Transverse colon (tissue), 4 donors: ENCODE data around the gene NAV3. TPM values are rescaled to one million over a fixed set of nuclear protein-coding genes. Genes with fewer than 3 reads are reported as not detected.

Experiments
- DNase-seq: peaks from one replicate; pipeline ENCODE4 v3.0.0-alpha.2; 2019
- H3K27ac ChIP-seq, 4 donors: fragments of 200-600 bp; sonication (generic); 2 replicates each; pipeline ENCODE4 v1.5.1; 2016 to 2018; ENCODE audit warnings: inconsistent platforms in 4 of 4
- H3K27me3 ChIP-seq: fragments of 200-600 bp; sonication (generic); 2 replicates; pipeline ENCODE4 v1.5.1; 2017; ENCODE audit warnings: inconsistent platforms
- H3K36me3 ChIP-seq, 4 donors: fragments of 200-600 bp; sonication (generic); 2 replicates each; pipeline ENCODE4 v1.5.1; 2017 to 2019; ENCODE audit warnings: inconsistent platforms in 4 of 4
- H3K4me1 ChIP-seq, 4 donors: fragments of 200-600 bp; sonication (generic); 2 replicates each; pipeline ENCODE4 v1.5.1; 2017 to 2020; ENCODE audit warnings: inconsistent platforms in 4 of 4
- H3K4me3 ChIP-seq, 4 donors: fragments of 200-600 bp; sonication (generic); 1 replicate in 1 of 4; 2 replicates in 3 of 4; pipeline versions ENCODE4 v1.5.1 to v1.6.1; 2017 to 2019; ENCODE audit warnings: inconsistent platforms in 4 of 4
- H3K9me3 ChIP-seq, 2 donors: fragments of 200-600 bp; sonication (generic); 2 replicates each; pipeline ENCODE4 v1.5.1; 2017 to 2019; ENCODE audit warnings: inconsistent platforms in 2 of 2
- EP300 ChIP-seq: sonication (generic); formaldehyde crosslinking; IDR thresholded peaks from one replicate; pipeline ENCODE4 v1.6.1; 2017; ENCODE audit warnings: antibody characterized with exemption, low read depth
- POLR2A ChIP-seq: fragments of 450-650 bp; IDR thresholded peaks from one replicate; pipeline ENCODE4 v1.6.1; 2016; ENCODE audit warnings: antibody characterized with exemption, mild to moderate bottlenecking, moderate library complexity
- POLR2AphosphoS5 ChIP-seq, 3 donors: sonication (generic); formaldehyde crosslinking; IDR thresholded peaks; one replicate each; pipeline ENCODE4 v1.6.1; 2016; ENCODE audit warnings: antibody characterized with exemption in 3 of 3
- WGBS, 2 donors: methylation state at CpG; one replicate each; pipeline ENCODE4 v1.1.5; 2018; ENCODE audit warnings: low coverage in 1 of 2; 5-methylcytosine and 5-hydroxymethylcytosine counted together
- in situ Hi-C, 4 donors: fragments of 200-750 bp; cut with MboI; loops; one replicate each; pipeline versions ENCODE4 v1.15.0 to v1.15.1; 2017; ENCODE audit warnings: low sequenced_read_pairs in 3 of 4, low pct_ligation_motif_present in 1 of 4, low pct_unique_long_range_greater_than_20kb in 1 of 4
- intact Hi-C: fragments of 100-400 bp; cut with DNase I; formaldehyde crosslinking; loops from one replicate; pipeline ENCODE4 v1.15.1; 2023; ENCODE audit warnings: low total_unique reads
- total RNA-seq, 4 donors: library from RNA; depleted of rRNA; stranded (reverse); fragments of >200 nt; gene quantifications; one replicate each; pipeline ENCODE4 v1.1.0, GENCODE V29; 2016
- TF ChIP-seq, protein P1 (sequence below), 5 experiments: fragments of 200-600 bp in 3 of 5; fragments of 450-650 bp in 2 of 5; sonication (generic) in 3 of 5; IDR thresholded peaks; 1 replicate in 2 of 5; 2 replicates in 3 of 5; pipeline ENCODE4 v1.5.1; 2016 to 2017; ENCODE audit warnings: antibody characterized with exemption in 5 of 5, inconsistent platforms in 3 of 5, mild to moderate bottlenecking in 2 of 5, moderate library complexity in 1 of 5

NAV3 gene
- total RNA-seq, 4 donors from 2014 or later, result 1.1 to 10.6 (median 3.6) TPM

GRCh38 chr12:77816196-77816595 lies 14.5 kb upstream of the NAV3 start:
- no peak for TF ChIP-seq POLR2A
- no peak for TF ChIP-seq POLR2AphosphoS5 (IDR thresholded peaks at IDR 0.05)
- no peak for TF ChIP-seq EP300
- TF ChIP-seq, protein P1, sequence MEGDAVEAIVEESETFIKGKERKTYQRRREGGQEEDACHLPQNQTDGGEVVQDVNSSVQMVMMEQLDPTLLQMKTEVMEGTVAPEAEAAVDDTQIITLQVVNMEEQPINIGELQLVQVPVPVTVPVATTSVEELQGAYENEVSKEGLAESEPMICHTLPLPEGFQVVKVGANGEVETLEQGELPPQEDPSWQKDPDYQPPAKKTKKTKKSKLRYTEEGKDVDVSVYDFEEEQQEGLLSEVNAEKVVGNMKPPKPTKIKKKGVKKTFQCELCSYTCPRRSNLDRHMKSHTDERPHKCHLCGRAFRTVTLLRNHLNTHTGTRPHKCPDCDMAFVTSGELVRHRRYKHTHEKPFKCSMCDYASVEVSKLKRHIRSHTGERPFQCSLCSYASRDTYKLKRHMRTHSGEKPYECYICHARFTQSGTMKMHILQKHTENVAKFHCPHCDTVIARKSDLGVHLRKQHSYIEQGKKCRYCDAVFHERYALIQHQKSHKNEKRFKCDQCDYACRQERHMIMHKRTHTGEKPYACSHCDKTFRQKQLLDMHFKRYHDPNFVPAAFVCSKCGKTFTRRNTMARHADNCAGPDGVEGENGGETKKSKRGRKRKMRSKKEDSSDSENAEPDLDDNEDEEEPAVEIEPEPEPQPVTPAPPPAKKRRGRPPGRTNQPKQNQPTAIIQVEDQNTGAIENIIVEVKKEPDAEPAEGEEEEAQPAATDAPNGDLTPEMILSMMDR (IDR thresholded peaks at IDR 0.05), result no peak
- H3K4me1 ChIP-seq, result peaks cover 0 to 9% (median 2%) of the 10 kb centered on the region in 4 donors
- no peaks in the 10 kb centered on the region for H3K9me3 ChIP-seq
- no peak overlapping the region for H3K27ac ChIP-seq
- H3K27me3 ChIP-seq, result no peaks in the 10 kb centered on the region
- in situ Hi-C loops, result no loop called here
- no peak overlapping the region for H3K4me3 ChIP-seq
- intact Hi-C loops, result no loop called here
- H3K36me3 ChIP-seq, result no peaks in the 10 kb centered on the region
- DNase-seq, result no peak

DNA sequence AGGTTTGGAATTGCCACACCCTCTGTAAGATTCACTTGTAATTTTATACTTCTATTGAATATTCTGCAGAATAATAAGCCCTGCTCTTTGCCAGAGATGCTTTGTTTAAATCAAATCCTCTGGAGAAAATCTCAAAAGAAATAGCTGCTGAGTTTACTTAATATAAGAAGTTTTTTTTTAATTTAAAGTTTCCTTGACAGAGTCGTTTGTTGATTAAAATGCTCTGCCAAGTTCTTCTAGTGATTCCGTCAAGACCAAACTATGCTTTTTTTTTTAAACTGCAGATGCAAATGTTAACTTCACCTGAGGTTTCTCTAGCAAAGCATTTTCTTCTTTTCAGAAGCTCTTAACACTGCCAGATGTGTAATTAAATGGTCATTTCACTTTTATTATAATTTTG lies 13.4 kb upstream of the NAV3 start:
- in situ Hi-C loops, result no loop called here
- Histone ChIP-seq H3K27ac (no peak overlapping the region), H3K4me3 (no peak overlapping the region), H3K4me1 (peaks cover 0 to 12% (median 2%) of the 10 kb centered on the region in 4 donors), H3K9me3 (no peaks in the 10 kb centered on the region), H3K36me3 (no peaks in the 10 kb centered on the region), H3K27me3 (no peaks in the 10 kb centered on the region)
- intact Hi-C loops, result no loop called here
- no peak for DNase-seq
- TF ChIP-seq, protein P1 (IDR thresholded peaks at IDR 0.05), result no peak
- TF ChIP-seq POLR2AphosphoS5 (IDR thresholded peaks at IDR 0.05) (no peak), POLR2A (no peak), EP300 (no peak)
- 21 to 24% methylated on average over 2 of the region's 2 CpGs for WGBS, 2 donors

DNA sequence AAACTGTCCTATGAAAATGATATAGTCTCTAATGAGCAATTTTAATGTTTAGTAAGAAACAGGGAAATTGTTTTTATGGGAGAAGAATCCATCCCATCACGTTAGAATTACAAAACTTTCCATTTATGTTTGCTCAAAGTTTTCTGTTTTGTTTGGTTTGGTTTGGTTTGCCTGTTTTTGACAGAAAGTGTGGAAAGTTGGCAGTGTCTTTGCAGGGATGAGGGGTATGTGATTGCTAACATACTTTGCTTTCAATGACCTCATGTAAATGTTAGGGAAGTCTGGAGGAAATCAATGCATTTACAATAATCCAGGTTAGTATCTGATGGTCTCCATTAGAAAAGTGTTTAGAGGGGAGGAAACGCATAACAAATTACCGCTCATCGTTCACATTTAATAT lies 12.3 kb upstream of the NAV3 start:
- 80 to 87% methylated on average over 4 of the region's 4 CpGs for WGBS, 2 donors
- no peaks in the 10 kb centered on the region for H3K36me3 ChIP-seq
- no peaks in the 10 kb centered on the region for H3K27me3 ChIP-seq
- H3K4me1 ChIP-seq, result peaks cover 0 to 12% (median 2%) of the 10 kb centered on the region in 4 donors
- no peak for TF ChIP-seq EP300
- TF ChIP-seq POLR2A, result no peak
- no peak for TF ChIP-seq POLR2AphosphoS5 (IDR thresholded peaks at IDR 0.05)
- TF ChIP-seq, protein P1 (IDR thresholded peaks at IDR 0.05), result no peak
- H3K27ac ChIP-seq, result no peak overlapping the region
- no peaks in the 10 kb centered on the region for H3K9me3 ChIP-seq
- H3K4me3 ChIP-seq, result no peak overlapping the region
- intact Hi-C loops, result no loop called here
- in situ Hi-C loops, result no loop called here
- DNase-seq, result no peak

DNA sequence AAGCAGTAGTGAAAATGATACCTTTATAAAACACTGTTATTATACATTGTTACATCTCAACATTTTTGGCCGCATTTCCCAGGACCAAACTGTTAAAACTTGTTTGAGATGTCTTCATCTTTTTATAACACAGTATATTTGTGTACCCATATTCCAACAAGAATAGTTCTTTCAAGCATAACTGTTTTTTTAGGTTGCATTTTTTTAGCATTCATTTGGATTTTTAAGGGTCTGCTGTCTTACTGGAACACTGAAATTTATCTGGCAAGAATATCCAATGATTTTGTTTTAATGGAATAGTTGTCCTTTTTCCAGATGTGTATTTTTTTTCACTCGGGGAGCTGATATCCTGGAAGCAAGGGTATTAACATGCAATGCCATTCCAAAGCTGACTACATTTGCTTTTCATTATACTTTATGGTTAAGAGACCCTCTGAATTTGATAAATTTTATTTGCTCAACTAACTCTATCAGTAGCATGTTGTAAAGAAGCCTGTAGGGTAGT lies 8.9 kb upstream of the NAV3 start:
- 40 to 42% methylated on average over 2 of the region's 2 CpGs for WGBS, 2 donors
- H3K27ac ChIP-seq, result no peak overlapping the region
- TF ChIP-seq EP300, result no peak
- H3K9me3 ChIP-seq, result no peaks in the 10 kb centered on the region
- no peak for DNase-seq
- in situ Hi-C loops (no loop called here), intact Hi-C loops (no loop called here)
- H3K27me3 ChIP-seq, result no peaks in the 10 kb centered on the region
- H3K36me3 ChIP-seq, result no peaks in the 10 kb centered on the region
- H3K4me1 ChIP-seq, result peaks cover 0 to 12% (median 0%) of the 10 kb centered on the region in 4 donors
- H3K4me3 ChIP-seq, result no peak overlapping the region

GRCh38 chr12:77833329-77833728 lies 2.6 kb downstream of the NAV3 start:
- no peaks in the 10 kb centered on the region for H3K4me1 ChIP-seq
- no peaks in the 10 kb centered on the region for H3K36me3 ChIP-seq
- no peaks in the 10 kb centered on the region for H3K27me3 ChIP-seq
- H3K9me3 ChIP-seq, result no peaks in the 10 kb centered on the region
- in situ Hi-C loops (no loop called here), intact Hi-C loops (no loop called here)
- TF ChIP-seq POLR2AphosphoS5 (IDR thresholded peaks at IDR 0.05) (no peak), POLR2A (no peak)
- DNase-seq, result no peak
- H3K4me3 ChIP-seq, result no peak overlapping the region
- H3K27ac ChIP-seq, result peak overlapping the region in 1 of 4 donors; percentile 15
- 50 to 59% methylated on average over 5 to 9 of the region's 9 CpGs for WGBS, 2 donors
